Measurements from ENCODE around the gene LMOD1.
"Not testable (repeated sequence)": the region's sequence is repeated elsewhere in the genome, so short reads cannot be mapped to it uniquely, and the experiment has no call there.

Gene LMOD1

GRCh38 chr1:201949491-201949890 lies 3.1 kb upstream of the LMOD1 start:
- no peak for DNase-seq (ENCODE audit: low read depth in 2 of 3, low spot score in 1 of 3)

- no peak for DNase-seq (ENCODE audit: low read depth in 2 of 3, low spot score in 1 of 3)
Observed at GRCh38 chr1:201947697-201948008, 1.3 kb upstream of the LMOD1 start.

- no peak for DNase-seq (ENCODE audit: low read depth in 2 of 3, low spot score in 1 of 3)
Observed at GRCh38 chr1:201945863-201946223, 505 bp downstream of the LMOD1 start.

GRCh38 chr1:201945157-201945556 lies 1.2 kb downstream of the LMOD1 start:
- no peak for DNase-seq (ENCODE audit: low read depth in 2 of 3, low spot score in 1 of 3)

- no peak for DNase-seq (ENCODE audit: low read depth in 2 of 3, low spot score in 1 of 3)
Observed at GRCh38 chr1:201944639-201945038, 1.7 kb downstream of the LMOD1 start.

- no peak for DNase-seq (ENCODE audit: low read depth in 2 of 3, low spot score in 1 of 3)
Observed at GRCh38 chr1:201944002-201944401, 2.3 kb downstream of the LMOD1 start.

- no peak for DNase-seq (ENCODE audit: low read depth in 2 of 3, low spot score in 1 of 3)
Observed at GRCh38 chr1:201942129-201942495, 4.2 kb downstream of the LMOD1 start.

GRCh38 chr1:201941420-201942128 lies 4.8 kb downstream of the LMOD1 start:
- no peak for DNase-seq (ENCODE audit: low read depth in 2 of 3, low spot score in 1 of 3)

GRCh38 chr1:201940316-201940715 lies 6.0 kb downstream of the LMOD1 start:
- not testable (repeated sequence) for DNase-seq (ENCODE audit: low read depth in 2 of 3, low spot score in 1 of 3)

GRCh38 chr1:201939574-201939973 lies 6.8 kb downstream of the LMOD1 start:
- no peak for DNase-seq (ENCODE audit: low read depth in 2 of 3, low spot score in 1 of 3)

GRCh38 chr1:201939148-201939547 lies 7.2 kb downstream of the LMOD1 start:
- no peak for DNase-seq (ENCODE audit: low read depth in 2 of 3, low spot score in 1 of 3)

- no peak for DNase-seq (ENCODE audit: low read depth in 2 of 3, low spot score in 1 of 3)
Observed at GRCh38 chr1:201938440-201939035, 7.8 kb downstream of the LMOD1 start.

GRCh38 chr1:201937624-201938213 lies 8.6 kb downstream of the LMOD1 start:
- no peak for DNase-seq (ENCODE audit: low read depth in 2 of 3, low spot score in 1 of 3)

GRCh38 chr1:201933840-201934430 lies 12.4 kb downstream of the LMOD1 start:
- DNase-seq (ENCODE audit: low read depth in 2 of 3, low spot score in 1 of 3): no peak

- no peak for DNase-seq (ENCODE audit: low read depth in 2 of 3, low spot score in 1 of 3)
Observed at GRCh38 chr1:201930803-201931202, 15.5 kb downstream of the LMOD1 start.

GRCh38 chr1:201930137-201930536 lies 16.2 kb downstream of the LMOD1 start:
- DNase-seq (ENCODE audit: low read depth in 2 of 3, low spot score in 1 of 3): no peak

GRCh38 chr1:201928266-201928665 lies 18.1 kb downstream of the LMOD1 start:
- DNase-seq (ENCODE audit: low read depth in 2 of 3, low spot score in 1 of 3): no peak

- no peak for DNase-seq (ENCODE audit: low read depth in 2 of 3, low spot score in 1 of 3)
Observed at GRCh38 chr1:201925981-201926645, 20.2 kb downstream of the LMOD1 start.

- DNase-seq (ENCODE audit: low read depth in 2 of 3, low spot score in 1 of 3): no peak
Observed at GRCh38 chr1:201925301-201925567, 21.1 kb downstream of the LMOD1 start.

GRCh38 chr1:201921952-201922558 lies 24.3 kb downstream of the LMOD1 start:
- DNase-seq (ENCODE audit: low read depth in 2 of 3, low spot score in 1 of 3): no peak

- no peak for DNase-seq (ENCODE audit: low read depth in 2 of 3, low spot score in 1 of 3)
Observed at GRCh38 chr1:201918343-201918742, 28.0 kb downstream of the LMOD1 start.
